OCI-LY7 (cell line): ENCODE results near the gene HEG1.

ENCODE experiments used
- EZH2phosphoT487 ChIP-seq: fragments of 200-600 bp; sonication (generic); IDR thresholded peaks from 2 replicates; pipeline ENCODE4 v1.6.1; 2018; ENCODE audit warnings: low read depth, borderline replicate concordance, mild to moderate bottlenecking, mixed run types, antibody characterized with exemption, low read length, moderate library complexity, mixed read lengths
- TF ChIP-seq, protein P1 (sequence below): fragments of 200-600 bp; sonication (generic); conservative IDR thresholded peaks from 2 replicates; pipeline ENCODE4 v1.5.1; 2014; ENCODE audit warnings: mild to moderate bottlenecking, antibody characterized with exemption, low read length, moderate library complexity, mixed read lengths

DNA sequence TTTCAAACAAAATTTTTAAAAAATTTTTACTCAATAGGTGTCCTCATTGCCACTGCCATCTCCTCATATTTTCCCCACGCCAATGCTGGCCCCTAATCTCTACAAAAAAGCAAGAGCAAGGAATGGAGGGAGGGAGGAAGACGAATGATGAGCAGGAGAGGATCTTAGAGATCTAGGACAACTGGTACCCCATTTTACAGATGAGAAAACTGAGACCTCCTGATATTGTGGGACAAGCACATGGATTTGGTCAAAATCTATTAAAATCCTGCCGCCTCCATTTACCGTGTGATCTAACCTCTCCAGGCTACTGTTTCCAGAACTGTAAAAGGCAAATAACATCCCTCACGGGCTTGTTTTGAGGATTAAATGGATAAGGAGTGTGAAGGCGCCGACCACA lies 4.6 kb downstream of the HEG1 start:
- TF ChIP-seq, protein P1, sequence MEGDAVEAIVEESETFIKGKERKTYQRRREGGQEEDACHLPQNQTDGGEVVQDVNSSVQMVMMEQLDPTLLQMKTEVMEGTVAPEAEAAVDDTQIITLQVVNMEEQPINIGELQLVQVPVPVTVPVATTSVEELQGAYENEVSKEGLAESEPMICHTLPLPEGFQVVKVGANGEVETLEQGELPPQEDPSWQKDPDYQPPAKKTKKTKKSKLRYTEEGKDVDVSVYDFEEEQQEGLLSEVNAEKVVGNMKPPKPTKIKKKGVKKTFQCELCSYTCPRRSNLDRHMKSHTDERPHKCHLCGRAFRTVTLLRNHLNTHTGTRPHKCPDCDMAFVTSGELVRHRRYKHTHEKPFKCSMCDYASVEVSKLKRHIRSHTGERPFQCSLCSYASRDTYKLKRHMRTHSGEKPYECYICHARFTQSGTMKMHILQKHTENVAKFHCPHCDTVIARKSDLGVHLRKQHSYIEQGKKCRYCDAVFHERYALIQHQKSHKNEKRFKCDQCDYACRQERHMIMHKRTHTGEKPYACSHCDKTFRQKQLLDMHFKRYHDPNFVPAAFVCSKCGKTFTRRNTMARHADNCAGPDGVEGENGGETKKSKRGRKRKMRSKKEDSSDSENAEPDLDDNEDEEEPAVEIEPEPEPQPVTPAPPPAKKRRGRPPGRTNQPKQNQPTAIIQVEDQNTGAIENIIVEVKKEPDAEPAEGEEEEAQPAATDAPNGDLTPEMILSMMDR: no peak
- TF ChIP-seq EZH2phosphoT487: no peak
